Memory B cell (primary cell): ENCODE results near the gene ELMOD1.

Experiments
- ATAC-seq: fragments of 150-1000 bp; cut with Tn5 transposase; 2 replicates; pipeline ENCODE4 v1.10.0; 2021; ENCODE audit warnings: low read depth, mild to moderate bottlenecking, moderate library complexity
- DNase-seq, 2 donors: peaks; one replicate each; pipeline ENCODE4 v3.0.0; 2022; ENCODE audit warnings: low spot score in 2 of 2
- H3K27ac Mint-ChIP-seq: one replicate; pipeline ENCODE4 v1.8.0; 2022; ENCODE audit warnings: mild to moderate bottlenecking, moderate library complexity, mixed read lengths
- H3K27me3 Mint-ChIP-seq: one replicate; pipeline ENCODE4 v1.8.0; 2022; ENCODE audit warnings: mixed read lengths
- H3K36me3 Mint-ChIP-seq: one replicate; pipeline ENCODE4 v1.8.0; 2022; ENCODE audit warnings: mild to moderate bottlenecking, mixed read lengths
- H3K4me1 Mint-ChIP-seq: one replicate; pipeline ENCODE4 v1.8.0; 2022; ENCODE audit warnings: mixed read lengths
- H3K4me3 Mint-ChIP-seq: one replicate; pipeline ENCODE4 v1.8.0; 2022; ENCODE audit warnings: mild to moderate bottlenecking, moderate library complexity, mixed read lengths
- H3K9me3 Mint-ChIP-seq: one replicate; pipeline ENCODE4 v1.8.0; 2022; ENCODE audit warnings: mixed read lengths

The ELMOD1 gene

DNA sequence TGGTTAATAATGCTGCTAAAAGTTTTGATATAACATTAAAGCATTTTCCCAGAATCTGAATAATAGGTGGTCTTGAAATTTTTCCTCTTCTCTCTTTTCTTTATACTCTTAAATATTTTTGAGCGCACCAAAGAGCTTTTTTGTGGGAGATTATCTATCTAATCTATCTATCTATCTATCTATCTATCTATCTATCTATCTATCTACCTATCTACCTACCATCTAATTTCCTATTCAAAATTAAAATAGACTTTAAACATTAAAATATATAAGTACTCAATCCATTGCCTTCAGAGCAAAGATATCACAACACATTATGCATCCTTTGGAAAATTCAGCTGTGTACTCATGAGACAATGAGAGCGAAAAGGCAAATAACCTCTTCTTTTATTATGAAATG lies 55.8 kb downstream of the ELMOD1 start:
- Mint-ChIP-seq H3K27me3 (peaks cover 8% of the 10 kb centered on the region), H3K9me3 (no peaks in the 10 kb centered on the region), H3K4me3 (no peak overlapping the region), H3K27ac (no peak overlapping the region), H3K4me1 (no peaks in the 10 kb centered on the region), H3K36me3 (no peaks in the 10 kb centered on the region)
- DNase-seq (no peak), ATAC-seq (no peak)

DNA sequence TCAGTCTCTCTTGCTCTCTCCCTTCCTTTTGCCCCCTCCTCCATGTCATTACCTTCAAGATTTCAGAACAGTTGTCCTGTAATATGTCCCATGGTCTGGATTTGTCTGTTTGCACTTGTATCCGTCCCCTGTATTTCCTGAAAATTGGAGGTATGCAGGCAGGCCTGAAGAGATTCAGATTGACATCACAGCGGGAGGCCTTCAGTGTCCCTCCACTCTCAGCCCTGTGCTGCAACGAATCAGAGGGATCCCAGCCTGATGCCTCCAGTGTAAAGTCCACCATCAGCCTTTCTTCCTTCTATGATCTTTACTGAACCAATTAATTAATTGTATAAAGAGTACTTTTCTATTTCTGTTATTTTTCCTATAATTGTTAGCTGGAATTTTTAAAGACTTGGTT lies 57.3 kb downstream of the ELMOD1 start:
- no peak for ATAC-seq
- Mint-ChIP-seq H3K36me3 (no peaks in the 10 kb centered on the region), H3K9me3 (no peaks in the 10 kb centered on the region), H3K27me3 (peaks cover 12% of the 10 kb centered on the region), H3K4me1 (no peaks in the 10 kb centered on the region), H3K27ac (no peak overlapping the region), H3K4me3 (no peak overlapping the region)
- no peak for DNase-seq

DNA sequence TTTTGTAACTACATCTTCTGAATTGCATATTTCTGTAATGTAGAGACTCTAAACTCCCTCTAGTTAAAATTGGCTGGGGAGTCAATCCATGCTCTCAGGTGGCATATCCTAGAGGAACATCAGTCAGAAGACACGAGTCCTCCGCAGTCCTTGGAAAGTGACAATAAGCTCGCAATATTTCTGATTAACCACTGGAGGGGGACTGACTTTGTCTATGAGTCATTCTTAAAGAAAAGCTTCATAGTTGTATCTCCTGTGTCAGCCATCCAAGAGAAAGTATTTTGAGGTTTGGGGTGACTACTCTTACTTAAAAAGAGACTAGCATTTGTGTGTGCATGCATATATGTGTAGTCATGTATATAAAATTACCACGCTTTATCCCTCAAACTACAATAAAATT lies 60.7 kb downstream of the ELMOD1 start:
- no peak overlapping the region for H3K4me3 Mint-ChIP-seq
- H3K36me3 Mint-ChIP-seq: no peaks in the 10 kb centered on the region
- no peaks in the 10 kb centered on the region for H3K9me3 Mint-ChIP-seq
- H3K27ac Mint-ChIP-seq: no peak overlapping the region
- ATAC-seq (no peak), DNase-seq (no peak)
- H3K4me1 Mint-ChIP-seq: no peaks in the 10 kb centered on the region
- peaks cover 15% of the 10 kb centered on the region for H3K27me3 Mint-ChIP-seq

DNA sequence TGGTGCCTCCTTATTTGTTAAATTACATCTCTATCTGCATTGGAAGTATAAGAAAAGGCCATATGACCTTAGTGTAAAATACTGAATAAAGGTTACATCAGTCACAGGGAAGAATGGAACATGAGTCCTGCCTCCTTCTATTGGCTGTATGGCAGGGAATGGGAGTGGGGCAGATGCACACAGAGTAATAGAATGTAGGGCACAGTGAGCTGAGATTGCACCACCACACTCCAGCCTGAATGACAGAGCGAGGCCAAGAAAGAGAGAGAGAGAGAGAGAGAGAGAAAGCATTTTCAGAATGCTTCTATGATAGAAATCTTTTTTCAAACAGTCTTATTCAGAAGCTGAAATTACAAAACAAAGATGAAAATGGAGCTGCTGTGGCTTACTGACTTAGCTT lies 62.1 kb downstream of the ELMOD1 start:
- H3K36me3 Mint-ChIP-seq: no peaks in the 10 kb centered on the region
- H3K27ac Mint-ChIP-seq: no peak overlapping the region
- no peaks in the 10 kb centered on the region for H3K4me1 Mint-ChIP-seq
- ATAC-seq: no peak
- peaks cover 14% of the 10 kb centered on the region for H3K27me3 Mint-ChIP-seq
- H3K4me3 Mint-ChIP-seq: no peak overlapping the region
- no peak for DNase-seq
- H3K9me3 Mint-ChIP-seq: no peaks in the 10 kb centered on the region

DNA sequence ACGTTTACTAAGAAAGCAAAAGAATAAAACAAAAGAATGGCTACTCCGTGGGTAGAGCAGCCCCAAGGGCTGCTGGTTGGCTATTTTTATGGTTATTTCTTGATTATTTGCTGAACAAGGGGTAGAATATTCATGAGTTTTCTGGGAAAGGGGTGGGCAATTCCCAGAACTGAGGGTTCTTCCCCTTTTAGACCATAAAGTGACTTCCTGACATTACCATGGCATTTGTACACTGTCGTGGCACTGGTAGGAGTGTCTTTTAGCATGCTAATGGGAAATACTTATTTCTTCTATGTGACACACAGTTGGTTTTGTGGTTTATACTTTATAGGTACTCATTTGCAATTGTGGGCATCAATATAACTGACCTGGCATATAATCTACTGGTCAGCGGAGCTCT lies 64.7 kb downstream of the ELMOD1 start:
- ATAC-seq: no peak
- no peak overlapping the region for H3K27ac Mint-ChIP-seq
- no peaks in the 10 kb centered on the region for H3K9me3 Mint-ChIP-seq
- H3K36me3 Mint-ChIP-seq: no peaks in the 10 kb centered on the region
- DNase-seq: no peak
- peaks cover 7% of the 10 kb centered on the region for H3K27me3 Mint-ChIP-seq
- H3K4me1 Mint-ChIP-seq: no peaks in the 10 kb centered on the region
- H3K4me3 Mint-ChIP-seq: no peak overlapping the region

DNA sequence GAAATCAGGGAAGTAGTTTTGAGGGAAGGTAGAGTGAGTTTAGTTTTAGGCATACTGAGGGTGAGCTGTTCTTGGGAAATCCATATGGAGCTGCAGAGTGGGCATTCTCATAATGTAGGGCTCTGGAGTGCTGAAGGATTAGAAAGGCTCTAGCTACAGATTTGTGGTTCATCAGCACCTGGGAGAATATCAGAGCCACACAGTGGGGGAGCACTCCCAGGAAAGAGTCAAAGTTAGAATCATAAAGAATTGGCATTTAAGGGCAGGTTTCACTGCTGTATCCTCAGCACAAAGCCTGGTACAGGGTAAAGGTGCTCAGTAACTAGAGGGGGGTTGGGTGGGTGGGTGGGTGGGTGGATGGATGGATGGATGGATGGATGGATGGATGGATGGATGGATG lies 68.4 kb downstream of the ELMOD1 start:
- Mint-ChIP-seq H3K4me3 (no peak overlapping the region), H3K27me3 (no peaks in the 10 kb centered on the region), H3K36me3 (no peaks in the 10 kb centered on the region), H3K4me1 (no peaks in the 10 kb centered on the region), H3K27ac (no peak overlapping the region), H3K9me3 (no peaks in the 10 kb centered on the region)
- no peak for ATAC-seq
- no peak for DNase-seq

DNA sequence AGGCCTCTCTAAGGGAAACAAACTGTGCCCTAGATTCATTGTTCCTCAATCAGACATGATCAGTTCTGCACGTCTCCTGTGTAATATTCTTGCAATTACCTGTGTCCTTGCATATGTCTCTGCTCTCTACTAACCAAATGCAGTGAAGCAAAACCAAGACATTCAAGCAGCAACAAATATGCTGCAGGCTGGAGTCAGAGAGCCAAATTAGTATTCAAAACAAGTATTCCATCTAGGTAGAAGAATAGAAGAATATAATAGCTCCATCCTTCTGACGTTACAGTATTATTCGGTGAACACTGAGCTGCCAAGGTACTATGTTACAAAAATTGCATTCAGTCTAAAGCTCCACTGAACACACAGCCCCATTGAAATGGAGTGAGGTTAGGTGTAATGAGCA lies 69.1 kb downstream of the ELMOD1 start:
- no peak overlapping the region for H3K4me3 Mint-ChIP-seq
- H3K27me3 Mint-ChIP-seq: peaks cover 3% of the 10 kb centered on the region
- ATAC-seq (no peak), DNase-seq (no peak)
- H3K36me3 Mint-ChIP-seq: no peaks in the 10 kb centered on the region
- H3K27ac Mint-ChIP-seq: no peak overlapping the region
- no peaks in the 10 kb centered on the region for H3K4me1 Mint-ChIP-seq
- H3K9me3 Mint-ChIP-seq: no peaks in the 10 kb centered on the region

DNA sequence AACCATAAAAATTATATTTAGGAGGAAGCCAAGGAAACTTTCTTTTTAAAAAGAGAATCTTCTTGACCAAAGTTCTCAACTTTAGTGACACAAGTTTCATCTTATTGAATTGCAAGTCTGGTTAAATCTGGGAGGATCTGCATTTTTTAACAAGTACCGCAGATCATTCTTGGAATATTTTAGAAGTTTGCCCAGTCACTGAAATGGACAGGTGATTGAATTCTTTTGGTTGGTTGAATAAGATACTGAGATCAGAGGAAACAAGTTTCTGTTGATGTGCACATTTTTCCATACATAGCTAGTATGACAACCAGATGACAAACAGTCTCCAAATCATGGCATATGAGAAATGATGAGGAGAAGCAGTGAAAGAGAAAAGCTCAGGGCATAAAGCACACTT lies 70.7 kb downstream of the ELMOD1 start:
- H3K4me1 Mint-ChIP-seq: no peaks in the 10 kb centered on the region
- no peaks in the 10 kb centered on the region for H3K9me3 Mint-ChIP-seq

DNA sequence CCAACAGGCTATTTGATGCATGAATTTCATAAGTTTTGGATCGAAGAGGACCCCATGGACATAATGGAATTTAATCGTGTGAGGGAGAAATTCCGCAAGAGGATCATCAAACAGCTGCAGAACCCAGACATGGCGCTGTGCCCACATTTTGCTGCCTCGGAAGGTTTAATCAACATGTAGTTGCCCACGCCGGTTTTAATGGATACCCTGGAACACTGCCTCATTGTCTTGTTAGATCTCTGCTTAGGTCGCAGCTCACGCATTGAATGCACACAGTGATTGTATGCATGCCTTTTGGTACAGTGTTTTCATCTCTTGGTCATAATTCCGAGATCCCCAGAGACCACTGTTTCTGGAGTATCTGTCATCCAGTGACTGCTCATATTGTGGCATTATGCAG lies 74.1 kb downstream of the ELMOD1 start:
- Mint-ChIP-seq H3K27ac (no peak overlapping the region), H3K4me1 (no peaks in the 10 kb centered on the region), H3K36me3 (no peaks in the 10 kb centered on the region), H3K9me3 (no peaks in the 10 kb centered on the region), H3K4me3 (no peak overlapping the region), H3K27me3 (peaks cover 5% of the 10 kb centered on the region)
- DNase-seq (no peak), ATAC-seq (no peak)

More for the DNA sequence above, 70.7 kb downstream of the ELMOD1 start:
- H3K27ac Mint-ChIP-seq: no peak overlapping the region
- H3K27me3 Mint-ChIP-seq: peaks cover 3% of the 10 kb centered on the region
- no peaks in the 10 kb centered on the region for H3K36me3 Mint-ChIP-seq
- DNase-seq: no peak
- H3K4me3 Mint-ChIP-seq: no peak overlapping the region
- ATAC-seq: no peak

DNA sequence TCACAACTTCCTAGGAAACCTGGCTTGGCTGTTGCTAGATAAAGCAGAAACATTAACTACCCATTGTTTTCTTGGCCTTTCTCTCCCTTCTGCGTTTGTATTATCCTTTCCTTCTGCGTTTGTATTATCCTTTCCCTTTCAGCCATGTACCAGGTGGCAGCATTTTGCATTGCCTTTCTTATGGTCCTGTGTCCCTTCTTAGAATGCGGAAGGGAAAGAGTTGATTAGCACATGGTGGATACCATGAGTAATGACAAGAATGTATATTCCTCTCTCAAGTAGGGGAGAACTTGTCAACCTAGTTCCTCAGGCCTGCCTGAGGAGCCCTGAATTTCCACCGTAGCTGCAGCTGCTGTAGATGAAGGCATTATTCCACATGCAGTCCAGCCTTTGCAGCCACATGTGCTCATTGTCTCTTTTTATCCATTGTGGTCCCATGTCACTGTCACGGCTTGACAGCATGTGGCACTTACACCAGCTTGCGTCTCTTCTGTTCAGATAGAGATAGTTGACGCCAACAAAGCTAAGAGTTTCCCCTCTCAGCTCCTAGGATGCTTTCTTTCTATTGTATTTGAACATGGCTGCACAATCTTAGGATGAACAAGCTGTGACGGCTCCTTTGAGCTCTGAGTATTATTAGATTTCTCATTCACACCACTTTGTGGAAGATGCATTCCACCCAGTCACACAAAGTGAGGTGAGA lies 76.1 kb downstream of the ELMOD1 start:
- H3K4me1 Mint-ChIP-seq: no peaks in the 10 kb centered on the region
- peaks cover 5% of the 10 kb centered on the region for H3K27me3 Mint-ChIP-seq
- no peak overlapping the region for H3K4me3 Mint-ChIP-seq
- H3K27ac Mint-ChIP-seq: no peak overlapping the region
- no peak for DNase-seq
- no peak for ATAC-seq
- no peaks in the 10 kb centered on the region for H3K9me3 Mint-ChIP-seq
- no peaks in the 10 kb centered on the region for H3K36me3 Mint-ChIP-seq

DNA sequence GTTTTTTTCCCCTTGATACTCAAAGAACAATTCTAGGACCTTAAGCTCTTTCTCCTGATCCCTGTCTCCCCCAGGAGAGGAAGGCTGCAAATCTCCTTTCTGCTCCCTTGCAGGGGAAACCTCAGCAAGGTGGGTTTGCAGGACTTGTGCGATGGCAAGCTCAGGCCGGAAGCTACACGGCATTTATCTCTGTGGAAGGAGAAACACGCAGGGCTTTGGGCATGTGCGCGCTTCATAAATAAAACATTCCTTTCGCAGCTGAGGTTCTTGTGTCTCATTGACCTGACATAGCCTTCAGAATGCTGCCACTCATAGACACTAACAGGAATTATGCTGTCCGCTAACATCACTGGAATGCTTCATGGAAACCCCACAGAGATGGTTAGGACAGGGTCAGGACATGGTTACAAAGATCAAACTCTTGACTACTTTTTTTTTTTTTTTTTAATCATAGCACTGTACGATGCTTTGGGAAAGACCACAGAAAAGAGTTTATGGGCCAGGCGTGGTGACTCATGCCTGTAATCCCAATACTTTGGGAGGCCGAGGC lies 78.3 kb downstream of the ELMOD1 start:
- DNase-seq (no peak), ATAC-seq (no peak)
- Mint-ChIP-seq H3K27me3 (peaks cover 10% of the 10 kb centered on the region), H3K9me3 (no peaks in the 10 kb centered on the region), H3K36me3 (no peaks in the 10 kb centered on the region), H3K27ac (no peak overlapping the region), H3K4me3 (no peak overlapping the region), H3K4me1 (no peaks in the 10 kb centered on the region)

DNA sequence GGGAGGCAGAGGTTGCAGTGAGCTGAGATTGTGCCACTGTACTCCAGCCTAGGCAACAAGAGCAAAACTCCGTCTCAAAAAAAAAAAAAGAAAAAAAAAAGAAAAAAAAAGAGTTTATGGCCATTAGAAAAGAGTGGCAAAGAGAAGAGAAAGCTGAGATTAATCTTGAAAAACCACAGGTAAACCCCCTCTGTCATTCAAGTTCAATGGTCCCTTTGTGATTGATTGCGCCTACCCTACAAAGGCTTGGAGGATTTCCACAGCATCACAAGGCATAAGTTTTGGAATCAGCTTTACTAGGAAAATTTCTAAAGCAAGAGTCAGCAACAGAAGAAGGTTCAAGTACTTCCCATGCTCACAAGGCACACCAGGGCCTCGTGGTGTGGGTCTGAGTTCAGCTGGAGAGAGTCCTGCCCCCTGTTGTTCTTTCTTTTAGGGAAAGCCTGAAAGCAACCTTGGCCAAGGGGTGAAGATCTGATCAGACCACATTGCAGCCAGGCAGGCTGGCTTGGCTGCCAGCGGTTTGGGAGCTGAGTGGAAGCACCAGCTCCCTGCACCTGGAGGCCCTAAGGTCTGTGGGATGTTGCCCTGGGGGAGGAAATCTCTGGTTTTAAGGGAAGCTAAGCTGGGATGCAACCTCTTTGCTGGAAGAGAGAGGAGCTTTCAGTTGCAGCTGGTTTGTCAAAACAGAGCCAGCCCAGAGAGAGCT lies 79.1 kb downstream of the ELMOD1 start:
- peaks cover 7% of the 10 kb centered on the region for H3K27me3 Mint-ChIP-seq
- H3K36me3 Mint-ChIP-seq: no peaks in the 10 kb centered on the region
- ATAC-seq: no peak
- no peak overlapping the region for H3K4me3 Mint-ChIP-seq
- no peaks in the 10 kb centered on the region for H3K9me3 Mint-ChIP-seq
- no peaks in the 10 kb centered on the region for H3K4me1 Mint-ChIP-seq
- no peak for DNase-seq
- H3K27ac Mint-ChIP-seq: no peak overlapping the region

DNA sequence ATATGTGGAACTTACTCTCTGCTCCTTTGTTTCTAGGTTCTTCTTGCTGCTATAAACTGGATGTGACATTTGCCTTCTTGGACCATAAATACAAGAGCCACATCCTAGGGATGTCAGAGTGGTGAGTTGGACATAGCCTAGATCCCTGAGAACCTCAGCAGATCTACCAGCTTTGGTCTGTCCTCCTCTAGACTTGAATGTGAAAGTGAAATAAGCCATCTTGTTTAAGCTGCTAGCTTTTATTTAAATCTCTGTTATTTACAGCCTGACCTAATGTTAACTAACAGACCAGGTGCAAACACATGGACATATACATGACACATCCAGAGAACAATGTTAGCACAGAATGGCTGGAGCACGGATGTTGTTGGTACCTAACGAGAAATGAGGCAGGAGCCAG lies 85.0 kb downstream of the ELMOD1 start:
- DNase-seq (no peak), ATAC-seq (no peak)
- Mint-ChIP-seq H3K36me3 (no peaks in the 10 kb centered on the region), H3K27ac (no peak overlapping the region), H3K4me1 (peaks cover 4% of the 10 kb centered on the region), H3K27me3 (peaks cover 9% of the 10 kb centered on the region), H3K9me3 (no peaks in the 10 kb centered on the region), H3K4me3 (no peak overlapping the region)

DNA sequence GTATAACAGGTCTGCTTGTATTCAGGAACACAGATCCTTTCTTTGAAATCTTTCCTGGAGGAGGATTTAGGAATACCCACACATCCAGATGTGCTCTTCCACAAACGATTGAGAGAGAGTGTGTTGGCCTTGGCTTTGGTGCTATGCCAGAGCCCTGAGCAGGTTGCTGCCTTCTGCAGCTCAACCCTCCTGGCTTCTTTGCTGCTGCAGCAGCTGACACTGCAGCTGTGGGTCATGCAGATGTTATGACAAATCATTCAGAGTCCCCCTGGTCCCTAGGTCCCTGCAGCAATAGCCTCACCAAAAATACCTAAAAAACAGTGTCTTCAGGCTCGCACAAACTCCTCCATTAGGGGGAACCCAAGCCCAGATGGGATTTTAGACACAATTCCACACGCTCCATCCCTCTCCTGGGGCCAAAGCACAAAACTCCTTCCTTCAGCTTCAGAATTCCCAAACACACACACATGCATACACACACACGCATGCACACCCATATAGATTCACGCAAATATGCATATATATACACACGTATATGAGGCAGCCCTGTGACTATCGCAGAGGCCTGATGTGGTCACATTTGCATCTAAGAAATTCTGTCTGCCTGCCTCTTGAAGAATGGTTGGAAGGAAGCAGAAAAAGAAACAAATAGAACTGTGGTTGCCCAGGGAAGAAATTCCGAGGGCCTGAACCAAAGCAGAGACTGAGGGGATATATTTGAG lies 85.5 kb downstream of the ELMOD1 start:
- Mint-ChIP-seq H3K4me1 (peaks cover 4% of the 10 kb centered on the region), H3K27ac (no peak overlapping the region), H3K27me3 (peaks cover 9% of the 10 kb centered on the region), H3K36me3 (no peaks in the 10 kb centered on the region), H3K9me3 (no peaks in the 10 kb centered on the region), H3K4me3 (no peak overlapping the region)
- no peak for ATAC-seq
- DNase-seq: no peak
